LNCaP clone FGC (cell line): Measurements from ENCODE around the gene SLC2A13.

ENCODE experiments used
- DNase-seq: peaks from one replicate; pipeline ENCODE4 v3.0.0-alpha.2; 2011; ENCODE audit warnings: low read depth
- H3K4me3 ChIP-seq: 2 replicates; pipeline ENCODE4 v1.5.1; 2011; ENCODE audit warnings: mild to moderate bottlenecking, low read depth, low read length, control low read depth
- CTCF ChIP-seq: IDR thresholded peaks from 2 replicates; pipeline ENCODE4 v1.5.1; 2012; ENCODE audit warnings: mild to moderate bottlenecking; ENCODE audit not compliant: control insufficient read depth, insufficient read depth; ENCODE audit errors: extremely low read depth

Gene SLC2A13

GRCh38 chr12:40098406-40099145 lies 7.3 kb downstream of the SLC2A13 start:
- no peak for TF ChIP-seq CTCF
- no peak overlapping the region for H3K4me3 ChIP-seq
- DNase-seq = no peak

GRCh38 chr12:40093512-40093911 lies 12.4 kb downstream of the SLC2A13 start:
- no peak for TF ChIP-seq CTCF
- H3K4me3 ChIP-seq = no peak overlapping the region
- no peak for DNase-seq

- TF ChIP-seq CTCF = no peak
- no peak for DNase-seq
- no peak overlapping the region for H3K4me3 ChIP-seq
These were observed 19.4 kb downstream of the SLC2A13 start for GRCh38 chr12:40086471-40086870.

- TF ChIP-seq CTCF = no peak
- DNase-seq = no peak
- H3K4me3 ChIP-seq = no peak overlapping the region
These were observed 27.6 kb downstream of the SLC2A13 start for GRCh38 chr12:40078266-40078665.

GRCh38 chr12:40075458-40075857 lies 30.4 kb downstream of the SLC2A13 start:
- DNase-seq = no peak
- TF ChIP-seq CTCF = no peak
- H3K4me3 ChIP-seq = no peak overlapping the region

- no peak for DNase-seq
- no peak overlapping the region for H3K4me3 ChIP-seq
- no peak for TF ChIP-seq CTCF
These were observed 37.5 kb downstream of the SLC2A13 start for GRCh38 chr12:40068416-40068815.

GRCh38 chr12:40065636-40066035 lies 40.2 kb downstream of the SLC2A13 start:
- DNase-seq = no peak

More at GRCh38 chr12:40065636-40066035, 40.2 kb downstream of the SLC2A13 start:
- no peak for TF ChIP-seq CTCF
- H3K4me3 ChIP-seq = no peak overlapping the region
